Measurements from ENCODE around the gene ZNF497.
"Not testable (repeated sequence)": the region's sequence is repeated elsewhere in the genome, so short reads cannot be mapped to it uniquely, and the experiment has no call there.

The ZNF497 gene

DNA sequence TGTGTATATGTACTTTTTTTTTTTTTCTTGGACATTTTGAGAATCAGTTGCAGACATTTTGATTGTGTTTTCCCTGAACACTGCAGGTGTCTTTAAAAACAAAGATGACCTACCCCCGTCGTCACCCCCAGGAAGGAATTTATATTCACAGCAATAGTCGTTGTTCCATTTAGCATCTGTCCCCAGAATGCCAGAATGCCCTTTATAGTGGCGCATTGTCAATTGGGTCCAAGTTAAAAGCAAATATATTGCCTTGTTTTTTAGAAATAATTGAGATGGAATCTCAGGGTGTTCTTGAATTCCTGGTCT, 31.1 kb upstream of the ZNF497 start:
- no peak for DNase-seq

DNA sequence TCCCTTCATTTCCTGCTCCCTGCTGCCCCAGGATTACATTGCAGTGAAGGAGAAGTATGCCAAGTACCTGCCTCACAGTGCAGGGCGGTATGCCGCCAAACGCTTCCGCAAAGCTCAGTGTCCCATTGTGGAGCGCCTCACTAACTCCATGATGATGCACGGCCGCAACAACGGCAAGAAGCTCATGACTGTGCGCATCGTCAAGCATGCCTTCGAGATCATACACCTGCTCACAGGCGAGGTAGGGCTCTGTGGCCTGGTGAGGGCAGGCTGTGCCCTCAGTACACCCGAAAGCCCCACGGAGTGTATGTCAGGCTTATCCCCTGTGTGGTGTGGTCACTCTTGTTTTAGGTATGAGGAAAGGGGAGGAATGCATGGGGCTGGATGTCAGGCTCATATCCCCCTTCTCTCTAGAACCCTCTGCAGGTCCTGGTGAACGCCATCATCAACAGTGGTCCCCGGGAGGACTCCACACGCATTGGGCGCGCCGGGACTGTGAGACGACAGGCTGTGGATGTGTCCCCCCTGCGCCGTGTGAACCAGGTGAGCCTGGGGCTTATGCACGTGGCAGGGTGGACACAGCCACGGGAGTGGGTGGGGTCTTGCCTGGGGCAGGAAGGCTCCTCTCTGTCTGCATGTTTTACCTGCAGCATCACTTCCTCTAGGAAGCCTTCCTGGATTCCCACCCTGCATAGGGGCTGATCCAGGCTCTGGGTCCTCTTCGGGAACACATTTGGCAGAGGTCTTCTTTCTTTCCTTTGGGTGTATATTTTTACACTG, 30.6 kb upstream of the ZNF497 start:
- no peak for DNase-seq

DNA sequence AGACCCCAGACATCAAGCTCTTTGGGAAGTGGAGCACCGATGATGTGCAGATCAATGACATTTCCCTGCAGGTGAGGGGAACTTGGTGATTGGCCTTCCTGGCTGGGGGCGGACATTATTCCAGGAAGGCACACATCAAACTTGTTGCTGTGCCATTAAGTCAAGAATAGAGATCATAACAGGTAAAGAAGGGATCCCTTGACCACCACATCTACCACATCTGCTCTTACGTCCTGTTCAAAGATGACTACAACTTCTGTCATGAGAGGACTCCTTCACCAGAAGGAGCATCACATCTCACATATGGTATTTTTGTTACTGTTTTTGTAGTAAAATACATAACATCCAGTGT, 25.6 kb upstream of the ZNF497 start:
- DNase-seq = no peak

DNA sequence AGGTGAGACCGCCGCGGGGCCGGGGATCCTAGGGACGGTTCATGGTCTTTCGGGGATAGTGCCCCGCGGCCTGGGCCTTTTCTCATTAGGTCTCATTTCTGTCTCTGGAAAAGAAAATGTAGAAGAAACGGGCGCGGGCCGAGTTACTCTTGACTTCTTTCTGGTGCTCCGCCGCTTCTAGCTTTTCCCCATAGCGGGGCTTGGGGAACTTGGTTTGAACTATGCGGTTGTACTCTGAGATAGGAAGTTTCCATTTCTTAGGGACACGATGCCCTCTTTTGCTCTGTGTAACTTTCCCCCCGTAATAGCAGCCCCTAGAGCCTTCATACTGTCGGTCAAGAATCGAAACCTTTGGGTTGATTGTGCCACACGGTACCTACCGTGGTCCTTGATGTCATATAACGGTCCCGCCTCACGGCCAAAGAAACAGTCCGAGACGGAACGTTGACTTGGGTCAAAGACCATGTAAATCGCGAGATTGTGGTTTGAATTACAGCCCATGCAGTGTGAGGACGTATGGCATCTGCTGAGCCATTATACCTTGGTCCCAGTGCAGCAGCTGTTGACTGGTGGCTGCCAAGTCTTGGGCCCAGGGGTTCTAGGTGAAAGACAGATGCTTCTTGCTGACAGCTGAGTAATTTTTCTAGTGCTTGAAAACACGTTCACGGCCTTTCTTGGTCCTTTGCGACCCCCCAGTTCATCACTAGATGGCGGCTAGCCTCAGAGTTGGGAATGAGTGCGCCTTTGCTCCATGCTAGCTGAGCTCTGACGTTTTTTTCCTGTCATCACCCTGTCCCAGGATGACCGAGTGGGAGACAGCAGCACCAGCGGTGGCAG, 25.0 kb upstream of the ZNF497 start:
- DNase-seq = no peak

DNA sequence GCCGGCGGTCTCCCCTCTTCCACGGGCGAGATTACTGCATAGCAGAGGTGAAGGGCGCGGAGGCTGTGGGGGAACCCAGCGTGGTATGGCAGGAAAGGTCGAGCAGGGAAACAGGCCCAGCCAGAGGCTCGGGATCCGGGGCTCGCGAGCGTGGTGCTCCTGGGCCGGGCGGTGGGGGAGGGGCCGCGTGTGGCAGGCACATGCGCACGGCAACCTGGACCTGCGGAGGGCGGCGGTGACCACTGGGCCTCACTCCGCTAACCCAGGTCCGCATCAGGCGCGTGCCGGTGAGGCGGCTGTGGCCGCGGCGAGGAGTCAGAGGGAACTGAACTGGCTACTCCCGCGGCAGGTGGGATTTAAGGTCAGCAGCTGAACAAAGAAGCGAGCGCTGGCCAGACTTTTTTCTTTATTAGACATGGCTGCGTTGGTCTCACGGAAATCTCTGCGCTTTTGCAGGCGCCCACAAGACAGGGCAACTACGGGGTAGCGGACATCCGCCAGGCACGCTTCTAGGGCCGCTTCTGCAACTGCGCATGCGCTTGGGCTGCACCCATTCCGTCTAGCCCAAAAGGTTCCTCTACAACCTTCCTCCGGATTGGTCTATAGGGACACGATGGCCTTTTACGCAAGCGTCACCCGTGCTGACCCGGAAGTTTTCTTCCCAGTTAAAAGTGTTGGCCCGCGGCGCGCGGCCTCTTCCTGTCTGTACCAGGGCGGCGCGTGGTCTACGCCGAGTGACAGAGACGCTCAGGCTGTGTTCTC, 24.2 kb upstream of the ZNF497 start, which contains the start of gene RPS5:
Gene RPS5, plus strand, starts transcription at position 694 of the 762 bp plus-strand sequence. CDS start 869 bp downstream, outside the sequence.
- DNase-seq = peak; percentile 96

DNA sequence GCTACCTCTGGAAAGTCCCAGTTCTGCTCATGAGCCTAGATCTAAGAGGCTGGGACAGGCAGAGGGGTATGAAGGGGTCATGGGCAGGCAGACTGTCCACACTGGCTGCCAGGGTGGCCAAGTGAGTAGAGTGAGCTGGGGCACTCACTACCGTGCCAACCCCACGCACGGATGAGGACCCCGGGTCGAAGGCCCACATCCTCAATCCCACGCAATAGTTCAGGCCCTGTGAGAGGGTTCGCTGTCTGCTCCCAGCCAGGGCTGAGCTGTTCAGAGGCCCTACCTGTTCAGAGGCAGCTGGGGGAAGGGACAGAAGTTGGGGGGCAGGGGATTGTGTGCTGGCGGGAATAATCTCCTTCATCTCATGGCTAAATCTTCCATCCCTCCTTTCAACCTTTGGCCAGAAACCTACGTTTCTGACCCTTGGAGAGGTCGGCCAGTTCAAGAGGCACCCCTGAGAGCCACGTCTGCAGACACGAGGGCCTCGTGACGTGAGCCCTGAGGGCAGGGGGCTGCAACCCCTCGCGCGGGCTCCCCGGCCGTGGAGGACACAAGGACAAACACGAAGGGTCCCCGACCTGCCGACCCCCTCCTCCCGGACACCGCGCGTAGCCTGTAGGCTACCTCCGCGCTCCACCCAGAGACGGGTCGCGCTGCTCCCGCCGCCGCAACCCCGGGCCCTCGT, 23.5 kb upstream of the ZNF497 start:
- no peak for DNase-seq

DNA sequence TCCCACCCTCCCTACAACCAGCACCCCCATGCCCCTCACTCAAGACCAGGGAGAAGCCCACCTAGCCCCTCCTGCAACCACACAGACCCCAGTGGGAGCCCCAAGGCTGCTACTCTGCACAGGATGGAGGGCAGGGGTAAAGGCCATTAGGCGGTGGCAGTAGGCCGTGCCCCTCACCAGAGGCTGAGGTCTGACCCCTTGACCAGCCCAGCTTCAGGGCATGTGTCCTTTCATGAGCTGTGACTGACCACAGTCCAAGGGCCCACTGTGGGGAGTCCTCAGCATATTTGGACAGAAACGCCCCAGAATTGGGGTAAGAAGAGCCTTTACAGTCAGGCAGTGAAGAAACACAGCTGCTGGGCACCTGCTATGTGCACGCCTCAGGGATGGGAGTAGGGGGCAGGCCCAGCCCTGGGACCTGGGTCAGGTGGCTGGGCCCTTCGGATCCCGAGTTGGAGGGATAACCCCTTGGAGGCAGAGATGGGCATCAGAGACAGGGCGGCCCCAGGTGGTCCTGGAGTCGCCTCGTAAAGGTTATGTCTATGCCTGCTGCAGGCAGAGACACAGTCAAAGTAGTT, 22.9 kb upstream of the ZNF497 start:
- no peak for DNase-seq

DNA sequence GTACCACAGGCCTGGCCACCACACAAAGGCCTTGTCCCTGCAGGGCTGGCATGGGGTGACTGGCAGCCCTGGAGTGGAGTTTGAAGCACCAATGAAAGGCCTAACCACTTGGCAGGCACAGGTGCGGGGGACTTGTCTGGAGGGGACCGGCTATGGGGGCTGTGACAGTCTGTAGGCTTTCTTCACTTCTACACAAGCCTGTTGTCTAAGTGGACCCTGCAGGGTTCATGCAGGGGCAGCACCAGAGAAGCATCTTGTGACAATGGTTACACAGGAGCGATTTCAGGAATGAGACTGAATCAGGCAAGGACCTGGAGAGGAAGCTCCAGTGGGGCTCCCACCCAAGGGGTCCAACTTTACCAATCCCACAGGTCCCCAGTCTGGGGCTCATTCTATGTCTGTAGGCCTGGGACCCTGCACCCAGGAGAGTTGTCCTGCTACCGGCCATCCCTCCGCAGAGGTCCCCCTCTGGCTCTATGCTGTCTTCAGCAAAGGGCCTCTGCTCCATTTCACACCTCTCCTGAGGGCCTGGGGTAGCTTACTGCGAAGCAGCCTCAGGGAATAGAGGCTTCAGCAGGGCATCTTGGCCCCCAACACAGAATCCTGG, 20.5 kb upstream of the ZNF497 start:
- DNase-seq = no peak

DNA sequence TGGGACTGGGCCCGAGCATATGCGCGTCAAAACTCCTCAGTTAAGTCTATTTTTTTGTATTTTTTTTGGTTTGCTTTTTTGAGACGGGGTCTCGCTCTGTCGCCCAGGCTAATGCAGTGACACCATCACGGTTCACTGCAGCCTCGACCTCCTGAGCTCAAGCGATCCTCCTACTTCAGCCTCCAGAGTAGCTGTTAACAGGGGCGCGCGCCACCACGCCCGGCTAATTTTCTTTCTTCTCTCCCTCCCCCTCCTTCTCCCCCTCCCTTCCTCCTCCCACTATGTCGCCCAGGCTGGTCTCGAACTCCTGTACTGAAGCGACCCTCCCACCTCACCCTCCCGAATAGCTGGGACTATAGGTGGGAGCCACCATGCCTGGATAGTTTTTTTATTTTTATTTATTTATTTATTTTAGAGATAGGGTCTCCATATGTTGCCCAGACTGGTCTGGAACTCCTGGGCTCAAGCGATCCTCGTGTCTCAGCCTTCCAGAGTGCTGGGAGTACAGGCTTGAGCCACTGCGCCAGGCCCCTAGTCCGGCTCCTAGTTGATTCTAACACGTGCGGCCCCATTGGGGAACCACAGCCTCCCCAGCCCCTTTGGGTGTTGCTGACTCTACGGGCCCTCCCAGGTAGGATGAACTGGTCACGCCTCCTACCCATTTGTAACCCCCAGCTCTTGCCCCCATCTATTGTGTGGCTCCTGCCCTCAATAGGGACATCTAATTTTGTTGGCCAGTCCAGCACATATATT, 19.1 kb upstream of the ZNF497 start:
- no peak for DNase-seq

DNA sequence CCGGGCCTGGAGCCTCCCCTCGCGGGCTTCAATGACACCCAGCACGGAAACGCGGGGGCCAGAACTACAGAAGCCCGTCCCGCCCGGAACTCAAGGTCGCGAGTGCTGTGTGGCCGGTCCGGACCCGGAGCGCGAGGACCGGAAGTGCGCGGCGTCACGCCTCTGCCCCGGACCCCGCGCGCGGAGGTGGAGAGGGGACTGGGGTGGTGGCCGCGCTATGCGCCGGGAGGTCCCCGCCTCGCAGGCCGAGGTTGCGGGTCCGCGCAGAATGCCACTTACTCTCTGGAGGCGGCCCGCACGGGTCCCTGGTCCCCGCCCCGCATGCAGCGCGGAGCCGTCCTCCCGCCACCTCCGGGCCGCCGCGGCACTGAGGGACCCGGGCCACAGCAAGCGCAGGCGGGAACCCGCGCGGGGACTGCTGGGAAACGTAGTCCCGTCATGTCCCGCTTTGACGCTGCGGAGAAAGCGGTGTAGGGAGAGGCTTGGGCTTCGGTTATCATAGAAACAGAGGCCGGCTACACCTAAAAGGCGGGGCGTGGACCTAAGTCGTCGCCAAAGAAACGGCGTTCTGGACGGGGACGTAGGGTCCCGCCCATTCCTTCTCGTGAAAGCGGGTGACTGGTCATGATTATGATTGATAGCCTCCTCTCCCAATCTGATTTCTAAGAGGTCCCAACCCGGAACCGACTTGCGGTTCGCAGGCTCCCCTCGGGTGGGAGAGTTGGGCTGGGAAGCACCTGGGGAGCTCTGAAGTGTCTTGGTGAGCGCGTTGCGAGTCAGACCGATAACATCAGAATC, 18.3 kb upstream of the ZNF497 start, which contains the start of gene ZNF837:
Gene ZNF837, minus strand, starts transcription at position 369 of the 798 bp plus-strand sequence. CDS start 11,698 bp downstream, outside the sequence.
- peak; percentile 100 for DNase-seq

DNA sequence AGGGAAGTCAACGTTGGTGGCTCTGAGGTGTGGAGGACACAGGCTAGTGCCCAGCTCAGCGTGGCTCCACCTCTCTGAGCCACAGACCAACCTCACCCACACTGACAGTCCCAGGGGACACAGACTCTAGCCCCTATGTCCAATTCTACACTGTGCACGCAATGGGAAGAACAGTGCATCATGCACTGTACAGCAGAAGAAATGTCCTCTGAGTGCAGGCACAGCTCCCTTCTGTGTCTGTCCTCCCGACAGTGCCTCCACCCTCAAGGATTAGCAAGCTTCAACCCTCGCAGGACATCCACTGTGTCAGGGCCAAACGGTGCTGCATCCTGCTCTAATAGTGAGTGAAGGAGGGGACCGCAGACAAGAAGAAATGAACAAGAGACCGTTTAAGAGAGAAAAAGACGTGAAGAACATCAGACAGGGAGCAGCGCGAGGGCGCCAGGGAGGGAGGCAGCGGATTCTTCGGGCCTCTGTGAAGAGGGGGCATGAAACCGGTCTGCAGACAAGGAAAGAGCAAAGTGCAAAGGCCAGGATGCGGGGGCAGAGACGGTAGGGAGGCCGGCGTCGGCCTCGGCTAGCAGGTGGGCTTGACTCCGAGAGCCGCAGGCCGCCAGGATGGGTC, 17.6 kb upstream of the ZNF497 start:
- no peak for DNase-seq

DNA sequence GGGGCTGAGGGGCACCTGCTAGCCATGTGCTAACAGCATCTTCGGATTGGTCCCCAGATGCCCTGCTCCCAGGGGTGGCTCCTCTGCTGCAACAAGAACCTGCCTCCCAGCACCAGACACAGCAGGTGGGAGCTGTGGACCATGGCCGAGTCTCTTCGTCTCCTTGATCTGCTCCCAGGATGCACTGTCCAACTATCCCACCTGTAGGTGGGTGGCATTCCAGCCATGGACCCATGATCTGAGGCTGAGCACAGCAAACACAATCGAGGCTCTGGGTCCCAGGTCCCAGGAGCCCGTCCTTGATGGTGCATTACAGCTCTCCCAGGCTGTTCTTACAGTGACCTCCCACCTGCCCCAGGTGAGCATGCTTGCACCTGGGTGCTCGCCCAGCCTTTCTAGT, 16.7 kb upstream of the ZNF497 start:
- DNase-seq = no peak

DNA sequence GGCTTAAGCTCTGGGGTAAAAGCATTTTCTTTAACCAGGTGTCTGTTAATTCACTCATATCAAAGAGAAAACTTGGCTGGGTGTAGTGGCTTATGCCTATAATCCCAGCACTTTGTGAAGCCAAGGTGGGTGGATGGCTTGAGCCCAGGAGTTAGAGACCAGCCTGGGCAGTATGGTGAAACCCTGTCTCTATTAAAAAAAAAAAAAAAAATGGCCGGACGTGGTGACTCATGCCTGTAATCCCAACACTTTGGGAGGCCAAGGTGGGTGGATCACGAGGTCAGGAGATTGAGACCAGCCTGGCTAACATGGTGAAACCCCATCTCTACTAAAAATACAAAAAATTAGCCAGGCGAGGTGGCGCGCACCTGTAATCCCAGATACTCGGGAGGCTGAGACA, 14.2 kb upstream of the ZNF497 start:
- not testable (repeated sequence) for DNase-seq

DNA sequence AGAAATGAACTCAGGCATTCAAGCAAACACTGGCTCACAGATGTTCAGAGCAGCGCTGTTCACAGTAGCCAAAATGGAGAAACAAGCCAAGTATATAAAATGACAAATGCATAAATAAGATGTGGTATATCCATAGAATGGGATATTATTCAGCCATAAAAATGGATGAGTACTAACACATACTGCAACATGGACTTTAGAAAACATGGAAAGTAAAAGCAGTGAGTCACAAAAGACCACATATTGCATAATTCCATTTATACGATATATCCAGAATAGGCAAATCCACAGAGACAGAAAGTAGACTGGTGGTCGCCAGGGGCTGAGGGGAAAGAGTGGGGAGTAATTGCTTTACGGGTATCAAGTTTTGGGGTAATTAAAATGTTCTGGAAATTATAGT, 11.6 kb upstream of the ZNF497 start:
- DNase-seq = no peak

DNA sequence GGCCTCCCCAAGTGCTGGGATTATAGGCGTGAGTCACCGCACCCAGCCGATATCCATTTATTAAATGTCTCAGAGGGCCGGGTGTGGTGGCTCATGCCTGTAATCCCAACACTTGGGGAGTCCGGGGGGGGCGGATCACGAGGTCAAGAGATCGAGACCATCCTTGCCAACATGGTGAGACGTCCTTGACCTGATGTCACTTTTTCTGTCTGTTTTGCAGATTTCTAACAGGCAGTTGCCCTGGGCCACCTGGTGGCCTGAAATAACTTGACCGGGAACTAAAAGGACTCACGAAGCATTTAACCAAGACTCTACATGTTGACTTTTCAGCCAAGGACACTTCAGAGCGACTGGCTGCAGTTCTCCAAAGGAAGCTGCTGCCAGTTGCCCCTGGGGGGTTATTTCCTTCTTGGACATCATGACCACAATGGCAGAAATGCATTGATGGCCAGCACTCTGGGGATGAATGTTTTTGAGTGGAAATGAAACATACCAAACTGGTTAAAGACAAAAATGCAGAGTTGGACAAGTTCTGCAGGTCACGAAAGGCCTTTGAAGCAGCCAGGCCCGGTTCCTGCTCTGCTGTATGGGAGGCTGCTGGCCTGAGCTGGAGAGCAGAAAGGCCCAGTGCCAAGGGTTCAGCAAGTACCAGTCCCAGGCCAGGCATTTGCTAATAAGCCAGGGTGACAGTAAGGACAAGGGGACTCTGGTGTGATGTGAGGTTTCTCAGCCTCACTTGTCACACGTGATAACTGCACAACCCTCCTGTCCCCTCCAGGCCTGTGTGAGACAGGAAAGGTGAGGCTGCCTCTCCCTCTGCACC, 10.0 kb upstream of the ZNF497 start:
- DNase-seq = no peak

DNA sequence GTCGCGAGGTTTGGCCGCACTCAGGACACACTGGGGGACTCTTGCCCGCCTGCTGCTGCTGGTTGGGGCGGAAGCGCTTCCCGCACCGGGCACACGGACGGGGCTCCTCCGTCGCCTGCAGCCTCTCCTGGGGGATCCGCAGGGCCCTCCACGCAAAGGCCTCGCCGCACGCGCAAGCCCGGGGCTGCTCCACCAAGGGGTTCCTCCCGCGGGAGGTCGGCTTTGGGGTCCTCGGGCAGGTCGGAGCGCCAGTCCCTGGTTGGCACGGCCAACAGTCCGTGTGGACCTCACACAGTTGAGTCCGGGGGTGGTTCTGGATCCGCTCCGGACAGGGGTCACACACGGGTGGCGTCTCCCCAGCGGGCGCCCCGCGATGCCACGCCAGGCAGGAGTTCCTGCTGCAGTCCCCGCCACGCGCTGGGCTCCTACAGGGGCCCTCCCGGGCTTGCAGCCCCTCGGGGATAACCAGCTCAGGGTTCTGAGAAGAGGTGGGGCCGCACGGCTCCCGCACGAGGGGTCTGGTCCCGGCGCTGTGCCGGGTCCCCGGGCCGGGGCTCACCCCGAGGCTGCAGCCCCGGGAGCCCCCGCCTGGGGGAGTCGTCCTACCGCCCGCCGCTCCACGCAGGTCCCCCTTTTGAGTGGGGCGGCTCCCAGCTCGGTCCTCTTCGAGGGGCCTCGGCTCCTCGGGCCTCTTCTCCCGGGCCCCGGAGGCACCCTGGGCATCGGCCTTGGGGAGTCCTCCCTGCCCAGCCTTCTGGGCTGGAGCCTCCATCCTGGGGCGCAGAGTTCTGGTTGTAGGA, 6.2 kb upstream of the ZNF497 start:
- DNase-seq = no peak

DNA sequence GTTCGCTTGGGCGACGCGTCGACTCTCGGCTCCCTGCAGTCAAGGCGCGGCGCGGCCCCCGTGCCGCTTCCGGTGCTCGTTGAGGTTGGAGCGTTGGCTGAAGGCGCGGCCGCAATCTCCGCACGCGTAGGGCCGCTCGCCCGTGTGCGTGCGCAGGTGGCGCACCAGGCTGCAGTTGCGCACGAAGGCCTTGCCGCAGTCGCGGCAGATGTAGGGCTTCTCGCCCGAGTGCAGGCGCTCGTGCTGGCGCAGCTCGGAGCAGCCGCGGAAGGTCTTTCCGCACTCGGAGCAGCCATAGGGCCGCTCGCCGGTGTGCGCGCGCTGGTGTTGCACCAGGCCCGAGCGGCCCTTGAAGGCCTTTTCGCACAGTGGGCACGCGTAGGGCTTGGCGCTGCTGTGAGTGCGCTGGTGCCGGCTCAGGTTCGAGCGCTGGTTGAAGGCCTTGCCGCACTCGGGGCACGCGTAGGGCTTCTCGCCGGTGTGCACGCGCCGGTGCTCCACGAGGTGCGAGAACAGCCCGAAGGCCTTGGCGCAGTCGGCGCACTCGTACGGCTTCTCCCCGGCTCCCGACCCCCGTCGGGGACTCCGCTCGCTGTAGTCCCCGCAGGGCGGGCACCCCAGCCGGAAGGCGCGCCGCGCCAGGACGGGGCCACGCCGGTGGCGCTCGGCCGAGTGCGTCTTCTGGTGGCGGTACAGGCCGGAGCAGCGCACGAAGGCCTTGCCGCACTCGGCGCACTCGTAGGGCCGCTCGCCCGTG, 5.3 kb upstream of the ZNF497 start:
- no peak for DNase-seq

Measured in NCI-H2171 (cell line).